ENCODE results near the gene MBD3L1.
A peak's percentile ranks its signal among the peaks of the same experiment; 100 is the strongest.

MBD3L1 gene

GRCh38 chr19:8831832-8832131 lies 395 bp upstream of the MBD3L1 start:
- no peaks in the 10 kb centered on the region for H3K36me3 ChIP-seq
- peaks cover 7 to 13% of the 10 kb centered on the region in 2 experiments for H3K4me1 ChIP-seq (ENCODE audit: control insufficient read depth in 1 of 2, insufficient read depth in 1 of 2, low read depth in 1 of 2, low read length in 1 of 2)
- H3K4me3 ChIP-seq (ENCODE audit: low read depth in 1 of 2, low read length in 1 of 2): peak overlapping the region; percentile 76 to 99
- H3K27ac ChIP-seq: peak overlapping the region; percentile 93
- TF ChIP-seq CTCF (IDR thresholded peaks at IDR 0.05): no peak
- H3K9me3 ChIP-seq: no peaks in the 10 kb centered on the region
- H3K27me3 ChIP-seq: no peaks in the 10 kb centered on the region

- H3K4me1 ChIP-seq (ENCODE audit: control insufficient read depth in 1 of 2, insufficient read depth in 1 of 2, low read depth in 1 of 2, low read length in 1 of 2): peaks cover 7 to 13% of the 10 kb centered on the region in 2 experiments
- H3K36me3 ChIP-seq: no peaks in the 10 kb centered on the region
- no peaks in the 10 kb centered on the region for H3K9me3 ChIP-seq
- H3K4me3 ChIP-seq (ENCODE audit: low read depth in 1 of 2, low read length in 1 of 2): no peak overlapping the region
- no peak overlapping the region for H3K27ac ChIP-seq
- TF ChIP-seq CTCF (IDR thresholded peaks at IDR 0.05): no peak
- no peaks in the 10 kb centered on the region for H3K27me3 ChIP-seq
Observed at GRCh38 chr19:8835446-8835845, 3.3 kb downstream of the MBD3L1 start.

GRCh38 chr19:8835877-8836276 lies 3.7 kb downstream of the MBD3L1 start:
- H3K4me1 ChIP-seq (ENCODE audit: control insufficient read depth in 1 of 2, insufficient read depth in 1 of 2, low read depth in 1 of 2, low read length in 1 of 2): peaks cover 7 to 13% of the 10 kb centered on the region in 2 experiments
- no peaks in the 10 kb centered on the region for H3K27me3 ChIP-seq
- no peak for TF ChIP-seq CTCF (IDR thresholded peaks at IDR 0.05)
- H3K36me3 ChIP-seq: no peaks in the 10 kb centered on the region
- no peak overlapping the region for H3K4me3 ChIP-seq (ENCODE audit: low read depth in 1 of 2, low read length in 1 of 2)
- H3K9me3 ChIP-seq: no peaks in the 10 kb centered on the region
- H3K27ac ChIP-seq: no peak overlapping the region

- Histone ChIP-seq H3K4me3 (ENCODE audit: low read depth in 1 of 2, low read length in 1 of 2) (no peak overlapping the region), H3K27me3 (peaks cover 11% of the 10 kb centered on the region), H3K4me1 (ENCODE audit: control insufficient read depth in 1 of 2, insufficient read depth in 1 of 2, low read depth in 1 of 2, low read length in 1 of 2) (no peaks in the 10 kb centered on the region), H3K36me3 (no peaks in the 10 kb centered on the region), H3K9me3 (no peaks in the 10 kb centered on the region), H3K27ac (no peak overlapping the region)
- TF ChIP-seq CTCF (IDR thresholded peaks at IDR 0.05): no peak
Observed at GRCh38 chr19:8840708-8841107, 8.5 kb downstream of the MBD3L1 start.

- no peaks in the 10 kb centered on the region for H3K9me3 ChIP-seq
- H3K4me1 ChIP-seq (ENCODE audit: control insufficient read depth in 1 of 2, insufficient read depth in 1 of 2, low read depth in 1 of 2, low read length in 1 of 2): no peaks in the 10 kb centered on the region
- peaks cover 7% of the 10 kb centered on the region for H3K27me3 ChIP-seq
- TF ChIP-seq CTCF (IDR thresholded peaks at IDR 0.05): no peak
- H3K36me3 ChIP-seq: no peaks in the 10 kb centered on the region
- no peak overlapping the region for H3K27ac ChIP-seq
- no peak overlapping the region for H3K4me3 ChIP-seq (ENCODE audit: low read depth in 1 of 2, low read length in 1 of 2)
Observed at GRCh38 chr19:8846819-8847218, 14.6 kb downstream of the MBD3L1 start.

GRCh38 chr19:8849232-8849631 lies 17.1 kb downstream of the MBD3L1 start:
- Histone ChIP-seq H3K4me3 (ENCODE audit: low read depth in 1 of 2, low read length in 1 of 2) (no peak overlapping the region), H3K27me3 (no peaks in the 10 kb centered on the region), H3K4me1 (ENCODE audit: control insufficient read depth in 1 of 2, insufficient read depth in 1 of 2, low read depth in 1 of 2, low read length in 1 of 2) (no peaks in the 10 kb centered on the region), H3K27ac (no peak overlapping the region), H3K9me3 (no peaks in the 10 kb centered on the region), H3K36me3 (no peaks in the 10 kb centered on the region)
- TF ChIP-seq CTCF (IDR thresholded peaks at IDR 0.05): no peak

All from neutrophil (primary cell).